GM12873 (cell line): ENCODE measurements around the gene TASP1.

Experiments
- TF ChIP-seq, protein P1 (sequence below): IDR thresholded peaks from 2 replicates; pipeline ENCODE4 v1.5.1; 2012; ENCODE audit warnings: low read depth, mild to moderate bottlenecking, moderate library complexity, low read length, control low read depth; ENCODE audit not compliant: insufficient read depth; ENCODE audit errors: missing control alignments

TASP1 gene

DNA sequence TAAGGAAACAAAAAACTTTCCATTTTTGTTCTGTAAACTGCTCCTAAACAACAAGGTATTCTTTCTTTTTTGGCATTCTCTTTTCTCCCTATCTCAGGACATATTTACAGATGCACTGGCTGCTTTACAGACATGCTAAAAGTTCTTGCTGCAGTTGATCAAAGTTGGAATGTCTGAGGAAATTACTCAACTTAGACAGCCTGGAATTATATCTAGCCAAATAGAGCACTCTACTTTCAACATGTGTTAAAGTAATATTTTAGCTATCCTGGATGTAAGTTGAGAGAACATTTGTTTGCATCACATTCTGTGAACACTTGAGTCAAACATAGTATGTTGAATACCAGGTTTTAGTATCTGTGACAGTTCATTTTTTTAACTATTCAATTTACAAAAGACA, 24.8 kb downstream of the TASP1 start:
- TF ChIP-seq, protein P1, sequence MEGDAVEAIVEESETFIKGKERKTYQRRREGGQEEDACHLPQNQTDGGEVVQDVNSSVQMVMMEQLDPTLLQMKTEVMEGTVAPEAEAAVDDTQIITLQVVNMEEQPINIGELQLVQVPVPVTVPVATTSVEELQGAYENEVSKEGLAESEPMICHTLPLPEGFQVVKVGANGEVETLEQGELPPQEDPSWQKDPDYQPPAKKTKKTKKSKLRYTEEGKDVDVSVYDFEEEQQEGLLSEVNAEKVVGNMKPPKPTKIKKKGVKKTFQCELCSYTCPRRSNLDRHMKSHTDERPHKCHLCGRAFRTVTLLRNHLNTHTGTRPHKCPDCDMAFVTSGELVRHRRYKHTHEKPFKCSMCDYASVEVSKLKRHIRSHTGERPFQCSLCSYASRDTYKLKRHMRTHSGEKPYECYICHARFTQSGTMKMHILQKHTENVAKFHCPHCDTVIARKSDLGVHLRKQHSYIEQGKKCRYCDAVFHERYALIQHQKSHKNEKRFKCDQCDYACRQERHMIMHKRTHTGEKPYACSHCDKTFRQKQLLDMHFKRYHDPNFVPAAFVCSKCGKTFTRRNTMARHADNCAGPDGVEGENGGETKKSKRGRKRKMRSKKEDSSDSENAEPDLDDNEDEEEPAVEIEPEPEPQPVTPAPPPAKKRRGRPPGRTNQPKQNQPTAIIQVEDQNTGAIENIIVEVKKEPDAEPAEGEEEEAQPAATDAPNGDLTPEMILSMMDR = no peak

DNA sequence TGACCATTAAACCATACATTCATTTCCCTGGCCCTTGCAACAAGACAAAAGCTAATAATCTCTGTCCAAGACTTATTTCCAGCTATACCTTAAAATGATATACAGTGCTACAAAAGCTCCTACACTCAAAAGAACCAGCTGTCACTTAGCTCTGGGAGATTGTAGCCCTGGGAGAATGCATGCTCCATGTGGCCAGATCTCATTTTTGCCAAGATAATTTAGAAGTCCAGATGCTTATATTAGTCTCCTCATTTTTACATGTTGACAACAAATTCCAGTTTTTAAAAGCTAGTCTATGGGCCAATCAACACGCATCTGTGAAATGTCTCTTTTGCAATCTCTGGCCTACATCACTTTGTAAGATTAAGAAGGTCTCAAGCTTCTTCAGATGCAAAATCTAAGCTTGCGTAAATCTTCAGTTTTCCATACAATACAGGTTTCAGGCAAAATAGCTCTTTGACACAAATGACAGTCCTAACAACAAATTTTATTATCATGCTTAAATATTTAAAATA, 27.1 kb downstream of the TASP1 start:
- TF ChIP-seq, protein P1 = no peak

DNA sequence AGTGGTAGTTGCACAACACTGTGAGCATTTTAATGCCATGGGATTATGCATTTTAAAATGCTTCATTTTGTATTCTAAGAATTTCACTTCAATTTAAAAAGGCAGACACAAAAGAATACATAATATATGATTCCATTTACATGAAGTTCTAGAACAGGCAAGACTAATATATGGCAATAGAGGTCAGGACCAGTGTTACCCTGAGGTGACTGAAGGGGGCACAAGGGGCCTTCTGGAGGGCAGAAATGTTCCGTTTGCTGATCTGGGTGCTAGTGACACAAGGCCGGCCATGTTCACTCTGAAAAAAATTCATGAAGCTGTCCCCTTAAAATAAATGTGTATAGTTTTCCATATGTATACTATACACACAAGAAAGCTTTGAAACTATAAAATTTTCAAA, 28.5 kb downstream of the TASP1 start:
- TF ChIP-seq, protein P1 = peak; percentile 60

DNA sequence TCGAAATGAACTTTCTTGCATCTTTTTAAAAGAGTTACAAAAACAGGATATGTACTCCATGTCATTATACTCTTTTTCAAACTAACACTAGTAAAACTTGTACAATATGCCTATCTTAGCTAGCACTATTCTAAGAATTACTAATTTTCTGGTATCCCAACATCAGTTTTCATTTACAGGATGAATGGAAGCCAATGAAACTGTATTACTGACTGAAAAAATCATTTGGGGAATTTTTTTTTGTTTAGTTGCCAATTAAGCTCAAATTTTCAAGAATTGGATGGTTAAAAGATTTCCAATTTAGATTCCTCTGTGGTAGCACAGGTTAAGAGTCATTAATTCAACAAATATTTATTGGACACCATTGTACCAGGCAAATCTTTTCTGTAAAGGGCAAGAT, 30.7 kb downstream of the TASP1 start:
- TF ChIP-seq, protein P1 = no peak

DNA sequence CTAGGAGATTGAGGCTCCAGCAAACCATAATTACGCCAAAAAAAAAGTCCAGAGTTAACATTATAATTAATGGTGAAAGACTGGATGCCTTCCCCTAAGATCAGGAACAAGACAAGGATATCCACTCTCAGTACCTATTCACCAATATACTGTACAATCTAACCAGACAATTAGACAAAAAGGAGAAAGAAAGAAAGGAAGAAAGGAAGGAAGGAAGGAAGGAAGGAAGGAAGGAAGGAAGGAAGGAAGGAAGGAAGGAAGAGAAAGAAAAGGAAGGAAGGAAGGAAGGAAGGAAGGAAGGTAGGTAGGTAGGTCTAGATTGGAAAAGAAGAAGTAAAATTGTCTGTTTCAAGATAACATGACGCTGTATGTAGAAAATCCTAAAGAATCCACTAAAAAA, 50.7 kb downstream of the TASP1 start:
- TF ChIP-seq, protein P1 = no peak

DNA sequence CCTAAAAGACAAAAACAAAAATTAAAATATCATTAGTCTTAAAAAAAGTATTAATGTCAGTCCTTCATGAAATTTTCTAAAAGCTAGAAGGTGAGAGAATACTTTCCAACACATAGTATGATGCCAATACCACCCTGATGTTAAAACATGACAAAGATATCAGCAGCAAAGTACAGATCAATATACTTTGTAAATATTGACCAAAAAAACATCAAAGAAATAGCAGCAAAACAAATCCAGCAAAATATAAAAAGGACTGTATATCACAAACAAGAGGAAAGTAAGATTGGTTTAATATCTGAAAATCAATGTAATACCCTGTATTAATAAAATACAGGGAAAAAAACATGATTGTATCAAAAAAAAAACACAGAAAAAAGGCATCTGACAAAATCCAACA, 51.4 kb downstream of the TASP1 start:
- TF ChIP-seq, protein P1 = no peak

DNA sequence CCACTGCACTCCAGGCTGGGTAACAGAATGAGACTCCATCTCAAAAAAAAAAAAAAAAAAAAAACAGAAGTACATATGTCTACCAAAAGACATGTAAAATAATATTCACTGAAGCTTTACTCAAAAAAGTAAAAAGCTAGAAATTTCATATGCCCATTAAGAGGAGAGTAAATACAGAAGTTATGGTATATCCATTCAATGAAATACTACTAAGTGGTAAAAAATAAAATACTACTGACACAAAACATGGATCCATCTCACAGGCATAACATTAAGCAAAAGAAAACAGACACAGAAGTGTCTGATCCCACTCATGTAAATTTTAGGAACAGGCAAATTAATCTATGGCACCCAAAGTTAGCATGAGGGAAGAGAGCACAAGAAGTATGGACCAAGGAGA, 52.6 kb downstream of the TASP1 start:
- TF ChIP-seq, protein P1 = no peak
